Adrenal gland (tissue), 5 donors: ENCODE measurements around the gene STRN4.

ENCODE experiments used
- POLR2A ChIP-seq, 2 donors: fragments of 450-650 bp; IDR thresholded peaks; one replicate each; pipeline ENCODE4 v1.6.1; 2017; ENCODE audit warnings: antibody characterized with exemption in 2 of 2, mild to moderate bottlenecking in 2 of 2, moderate library complexity in 1 of 2
- TF ChIP-seq, protein P1 (sequence below), 6 experiments: fragments of 450-650 bp in 4 of 6; fragments of 200-600 bp in 2 of 6; sonication (generic) in 1 of 6; IDR thresholded peaks; 1 replicate in 5 of 6; 2 replicates in 1 of 6; pipeline versions ENCODE4 v1.5.1 to v1.8.0; 2016 to 2021; ENCODE audit warnings: antibody characterized with exemption in 6 of 6, mild to moderate bottlenecking in 2 of 6, moderate library complexity in 1 of 6
- donor health status: DM: no; HTN: no; CAD: no.

DNA sequence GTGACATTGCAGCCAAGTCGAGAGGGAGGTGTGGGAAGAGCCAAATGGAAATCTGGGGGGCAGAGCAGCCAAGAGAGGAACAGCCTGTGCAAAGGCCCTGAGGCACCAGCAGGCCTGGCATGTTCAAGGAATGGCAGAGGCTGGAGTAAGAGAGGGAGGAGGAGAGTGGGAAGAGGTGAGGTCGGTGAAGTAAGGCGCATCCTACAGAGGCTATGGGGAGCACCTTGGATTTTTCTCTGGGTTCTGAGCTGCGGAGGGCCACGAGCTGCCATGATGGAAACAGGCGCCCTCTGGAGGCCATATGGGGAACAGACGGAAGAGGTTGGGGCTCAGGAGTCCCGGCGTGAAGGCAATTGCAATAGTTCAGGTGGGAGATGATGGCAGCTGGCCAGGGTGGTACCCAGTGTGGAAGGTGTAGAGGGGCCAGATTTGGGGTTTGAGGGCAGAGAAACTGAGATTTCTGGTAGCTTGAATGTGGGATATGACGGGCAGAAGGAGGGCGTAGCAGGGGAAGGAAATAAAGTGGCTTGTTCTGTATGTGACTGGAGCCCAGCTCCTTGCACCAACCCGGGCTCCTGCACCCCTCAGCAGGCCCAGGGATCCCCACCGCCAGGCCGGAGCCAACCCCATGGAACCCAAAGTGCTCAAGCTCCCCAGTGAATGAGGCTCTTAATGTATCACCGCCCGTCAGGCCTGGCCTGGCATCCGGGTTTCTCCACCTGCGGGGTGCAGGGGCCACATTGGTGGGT is 20.5 kb upstream of the STRN4 start:
- TF ChIP-seq, protein P1, sequence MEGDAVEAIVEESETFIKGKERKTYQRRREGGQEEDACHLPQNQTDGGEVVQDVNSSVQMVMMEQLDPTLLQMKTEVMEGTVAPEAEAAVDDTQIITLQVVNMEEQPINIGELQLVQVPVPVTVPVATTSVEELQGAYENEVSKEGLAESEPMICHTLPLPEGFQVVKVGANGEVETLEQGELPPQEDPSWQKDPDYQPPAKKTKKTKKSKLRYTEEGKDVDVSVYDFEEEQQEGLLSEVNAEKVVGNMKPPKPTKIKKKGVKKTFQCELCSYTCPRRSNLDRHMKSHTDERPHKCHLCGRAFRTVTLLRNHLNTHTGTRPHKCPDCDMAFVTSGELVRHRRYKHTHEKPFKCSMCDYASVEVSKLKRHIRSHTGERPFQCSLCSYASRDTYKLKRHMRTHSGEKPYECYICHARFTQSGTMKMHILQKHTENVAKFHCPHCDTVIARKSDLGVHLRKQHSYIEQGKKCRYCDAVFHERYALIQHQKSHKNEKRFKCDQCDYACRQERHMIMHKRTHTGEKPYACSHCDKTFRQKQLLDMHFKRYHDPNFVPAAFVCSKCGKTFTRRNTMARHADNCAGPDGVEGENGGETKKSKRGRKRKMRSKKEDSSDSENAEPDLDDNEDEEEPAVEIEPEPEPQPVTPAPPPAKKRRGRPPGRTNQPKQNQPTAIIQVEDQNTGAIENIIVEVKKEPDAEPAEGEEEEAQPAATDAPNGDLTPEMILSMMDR (IDR thresholded peaks at IDR 0.05) = peak; percentile 41 to 66 (median 62)
- no peak for TF ChIP-seq POLR2A (IDR thresholded peaks at IDR 0.05)
